ENCODE results near the gene ALB.

GRCh38 chr4:73396304-73396703, 7.8 kb upstream of the ALB start:
- TF ChIP-seq CTCF (IDR thresholded peaks at IDR 0.05), result no peak
- no peak for TF ChIP-seq EP300 (IDR thresholded peaks at IDR 0.05)
